Measurements from ENCODE around the gene TFR2. TPM values are rescaled to one million over a fixed set of nuclear protein-coding genes. Genes with fewer than 3 reads are reported as not detected.

TFR2 gene
- total RNA-seq, 1 experiment from 2014 or later, result 5.7 TPM

DNA sequence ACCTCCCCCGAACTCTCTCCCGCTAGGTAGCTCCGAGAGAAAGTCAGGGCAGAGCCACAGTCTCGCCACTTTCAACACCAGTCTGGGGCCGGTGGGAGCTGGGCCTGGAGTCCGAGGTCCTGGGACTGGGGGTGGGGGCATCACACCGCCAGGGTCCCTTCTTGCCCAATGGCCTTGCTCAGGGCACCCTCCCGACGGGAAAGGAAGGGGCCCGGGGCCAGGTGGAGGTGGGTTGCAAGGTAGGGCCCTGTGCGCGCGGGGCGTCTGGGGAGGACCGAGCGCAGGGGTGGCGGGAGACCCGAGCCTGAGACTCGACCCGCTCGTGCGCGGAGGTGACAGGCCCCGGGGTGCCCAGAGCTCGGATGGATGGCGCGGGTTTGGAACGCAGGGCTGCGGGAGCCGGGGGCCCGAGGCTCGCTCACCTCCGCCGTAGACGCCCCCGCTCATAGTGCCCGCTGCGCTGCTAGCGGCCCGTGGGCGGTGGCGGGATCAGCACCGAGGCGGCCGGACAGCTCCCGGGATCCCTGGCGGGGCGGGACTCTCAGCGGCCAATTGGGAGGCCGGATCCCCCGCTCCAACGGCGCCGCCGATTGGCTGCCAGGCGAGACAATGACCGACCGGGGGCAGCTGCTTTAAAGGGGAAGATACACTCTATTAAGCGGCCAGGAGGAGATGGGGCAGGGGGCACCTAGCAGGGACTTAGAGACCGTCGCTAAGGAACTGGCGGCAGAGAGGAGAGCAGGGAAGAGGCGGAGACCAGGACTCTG lies 14.7 kb upstream of the TFR2 start, which contains the start of gene ACTL6B (continued):
- TF ChIP-seq, protein P1, sequence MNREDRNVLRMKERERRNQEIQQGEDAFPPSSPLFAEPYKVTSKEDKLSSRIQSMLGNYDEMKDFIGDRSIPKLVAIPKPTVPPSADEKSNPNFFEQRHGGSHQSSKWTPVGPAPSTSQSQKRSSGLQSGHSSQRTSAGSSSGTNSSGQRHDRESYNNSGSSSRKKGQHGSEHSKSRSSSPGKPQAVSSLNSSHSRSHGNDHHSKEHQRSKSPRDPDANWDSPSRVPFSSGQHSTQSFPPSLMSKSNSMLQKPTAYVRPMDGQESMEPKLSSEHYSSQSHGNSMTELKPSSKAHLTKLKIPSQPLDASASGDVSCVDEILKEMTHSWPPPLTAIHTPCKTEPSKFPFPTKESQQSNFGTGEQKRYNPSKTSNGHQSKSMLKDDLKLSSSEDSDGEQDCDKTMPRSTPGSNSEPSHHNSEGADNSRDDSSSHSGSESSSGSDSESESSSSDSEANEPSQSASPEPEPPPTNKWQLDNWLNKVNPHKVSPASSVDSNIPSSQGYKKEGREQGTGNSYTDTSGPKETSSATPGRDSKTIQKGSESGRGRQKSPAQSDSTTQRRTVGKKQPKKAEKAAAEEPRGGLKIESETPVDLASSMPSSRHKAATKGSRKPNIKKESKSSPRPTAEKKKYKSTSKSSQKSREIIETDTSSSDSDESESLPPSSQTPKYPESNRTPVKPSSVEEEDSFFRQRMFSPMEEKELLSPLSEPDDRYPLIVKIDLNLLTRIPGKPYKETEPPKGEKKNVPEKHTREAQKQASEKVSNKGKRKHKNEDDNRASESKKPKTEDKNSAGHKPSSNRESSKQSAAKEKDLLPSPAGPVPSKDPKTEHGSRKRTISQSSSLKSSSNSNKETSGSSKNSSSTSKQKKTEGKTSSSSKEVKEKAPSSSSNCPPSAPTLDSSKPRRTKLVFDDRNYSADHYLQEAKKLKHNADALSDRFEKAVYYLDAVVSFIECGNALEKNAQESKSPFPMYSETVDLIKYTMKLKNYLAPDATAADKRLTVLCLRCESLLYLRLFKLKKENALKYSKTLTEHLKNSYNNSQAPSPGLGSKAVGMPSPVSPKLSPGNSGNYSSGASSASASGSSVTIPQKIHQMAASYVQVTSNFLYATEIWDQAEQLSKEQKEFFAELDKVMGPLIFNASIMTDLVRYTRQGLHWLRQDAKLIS (CRISPR knock-in tag; IDR thresholded peaks at IDR 0.05; ENCODE audit: borderline replicate concordance), result no peak
- TF ChIP-seq, protein P2, sequence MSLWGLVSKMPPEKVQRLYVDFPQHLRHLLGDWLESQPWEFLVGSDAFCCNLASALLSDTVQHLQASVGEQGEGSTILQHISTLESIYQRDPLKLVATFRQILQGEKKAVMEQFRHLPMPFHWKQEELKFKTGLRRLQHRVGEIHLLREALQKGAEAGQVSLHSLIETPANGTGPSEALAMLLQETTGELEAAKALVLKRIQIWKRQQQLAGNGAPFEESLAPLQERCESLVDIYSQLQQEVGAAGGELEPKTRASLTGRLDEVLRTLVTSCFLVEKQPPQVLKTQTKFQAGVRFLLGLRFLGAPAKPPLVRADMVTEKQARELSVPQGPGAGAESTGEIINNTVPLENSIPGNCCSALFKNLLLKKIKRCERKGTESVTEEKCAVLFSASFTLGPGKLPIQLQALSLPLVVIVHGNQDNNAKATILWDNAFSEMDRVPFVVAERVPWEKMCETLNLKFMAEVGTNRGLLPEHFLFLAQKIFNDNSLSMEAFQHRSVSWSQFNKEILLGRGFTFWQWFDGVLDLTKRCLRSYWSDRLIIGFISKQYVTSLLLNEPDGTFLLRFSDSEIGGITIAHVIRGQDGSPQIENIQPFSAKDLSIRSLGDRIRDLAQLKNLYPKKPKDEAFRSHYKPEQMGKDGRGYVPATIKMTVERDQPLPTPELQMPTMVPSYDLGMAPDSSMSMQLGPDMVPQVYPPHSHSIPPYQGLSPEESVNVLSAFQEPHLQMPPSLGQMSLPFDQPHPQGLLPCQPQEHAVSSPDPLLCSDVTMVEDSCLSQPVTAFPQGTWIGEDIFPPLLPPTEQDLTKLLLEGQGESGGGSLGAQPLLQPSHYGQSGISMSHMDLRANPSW (CRISPR knock-in tag; conservative IDR thresholded peaks at IDR 0.05; ENCODE audit: low read depth), result 0 out of 2 replicates have a peak, but pooled peaks have one; percentile 56
- TF ChIP-seq, protein P3, sequence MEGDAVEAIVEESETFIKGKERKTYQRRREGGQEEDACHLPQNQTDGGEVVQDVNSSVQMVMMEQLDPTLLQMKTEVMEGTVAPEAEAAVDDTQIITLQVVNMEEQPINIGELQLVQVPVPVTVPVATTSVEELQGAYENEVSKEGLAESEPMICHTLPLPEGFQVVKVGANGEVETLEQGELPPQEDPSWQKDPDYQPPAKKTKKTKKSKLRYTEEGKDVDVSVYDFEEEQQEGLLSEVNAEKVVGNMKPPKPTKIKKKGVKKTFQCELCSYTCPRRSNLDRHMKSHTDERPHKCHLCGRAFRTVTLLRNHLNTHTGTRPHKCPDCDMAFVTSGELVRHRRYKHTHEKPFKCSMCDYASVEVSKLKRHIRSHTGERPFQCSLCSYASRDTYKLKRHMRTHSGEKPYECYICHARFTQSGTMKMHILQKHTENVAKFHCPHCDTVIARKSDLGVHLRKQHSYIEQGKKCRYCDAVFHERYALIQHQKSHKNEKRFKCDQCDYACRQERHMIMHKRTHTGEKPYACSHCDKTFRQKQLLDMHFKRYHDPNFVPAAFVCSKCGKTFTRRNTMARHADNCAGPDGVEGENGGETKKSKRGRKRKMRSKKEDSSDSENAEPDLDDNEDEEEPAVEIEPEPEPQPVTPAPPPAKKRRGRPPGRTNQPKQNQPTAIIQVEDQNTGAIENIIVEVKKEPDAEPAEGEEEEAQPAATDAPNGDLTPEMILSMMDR (IDR thresholded peaks at IDR 0.05), result no peak
- TF ChIP-seq NFYB (CRISPR knock-in tag; conservative IDR thresholded peaks at IDR 0.05; ENCODE audit: low read depth), result peak; percentile 68
- no peak for TF ChIP-seq KAT7 (CRISPR knock-in tag; IDR thresholded peaks at IDR 0.05; ENCODE audit: borderline replicate concordance)
- TF ChIP-seq, protein P4, sequence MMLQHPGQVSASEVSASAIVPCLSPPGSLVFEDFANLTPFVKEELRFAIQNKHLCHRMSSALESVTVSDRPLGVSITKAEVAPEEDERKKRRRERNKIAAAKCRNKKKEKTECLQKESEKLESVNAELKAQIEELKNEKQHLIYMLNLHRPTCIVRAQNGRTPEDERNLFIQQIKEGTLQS (CRISPR knock-in tag; conservative IDR thresholded peaks at IDR 0.05), result no peak
- TF ChIP-seq, protein P5, sequence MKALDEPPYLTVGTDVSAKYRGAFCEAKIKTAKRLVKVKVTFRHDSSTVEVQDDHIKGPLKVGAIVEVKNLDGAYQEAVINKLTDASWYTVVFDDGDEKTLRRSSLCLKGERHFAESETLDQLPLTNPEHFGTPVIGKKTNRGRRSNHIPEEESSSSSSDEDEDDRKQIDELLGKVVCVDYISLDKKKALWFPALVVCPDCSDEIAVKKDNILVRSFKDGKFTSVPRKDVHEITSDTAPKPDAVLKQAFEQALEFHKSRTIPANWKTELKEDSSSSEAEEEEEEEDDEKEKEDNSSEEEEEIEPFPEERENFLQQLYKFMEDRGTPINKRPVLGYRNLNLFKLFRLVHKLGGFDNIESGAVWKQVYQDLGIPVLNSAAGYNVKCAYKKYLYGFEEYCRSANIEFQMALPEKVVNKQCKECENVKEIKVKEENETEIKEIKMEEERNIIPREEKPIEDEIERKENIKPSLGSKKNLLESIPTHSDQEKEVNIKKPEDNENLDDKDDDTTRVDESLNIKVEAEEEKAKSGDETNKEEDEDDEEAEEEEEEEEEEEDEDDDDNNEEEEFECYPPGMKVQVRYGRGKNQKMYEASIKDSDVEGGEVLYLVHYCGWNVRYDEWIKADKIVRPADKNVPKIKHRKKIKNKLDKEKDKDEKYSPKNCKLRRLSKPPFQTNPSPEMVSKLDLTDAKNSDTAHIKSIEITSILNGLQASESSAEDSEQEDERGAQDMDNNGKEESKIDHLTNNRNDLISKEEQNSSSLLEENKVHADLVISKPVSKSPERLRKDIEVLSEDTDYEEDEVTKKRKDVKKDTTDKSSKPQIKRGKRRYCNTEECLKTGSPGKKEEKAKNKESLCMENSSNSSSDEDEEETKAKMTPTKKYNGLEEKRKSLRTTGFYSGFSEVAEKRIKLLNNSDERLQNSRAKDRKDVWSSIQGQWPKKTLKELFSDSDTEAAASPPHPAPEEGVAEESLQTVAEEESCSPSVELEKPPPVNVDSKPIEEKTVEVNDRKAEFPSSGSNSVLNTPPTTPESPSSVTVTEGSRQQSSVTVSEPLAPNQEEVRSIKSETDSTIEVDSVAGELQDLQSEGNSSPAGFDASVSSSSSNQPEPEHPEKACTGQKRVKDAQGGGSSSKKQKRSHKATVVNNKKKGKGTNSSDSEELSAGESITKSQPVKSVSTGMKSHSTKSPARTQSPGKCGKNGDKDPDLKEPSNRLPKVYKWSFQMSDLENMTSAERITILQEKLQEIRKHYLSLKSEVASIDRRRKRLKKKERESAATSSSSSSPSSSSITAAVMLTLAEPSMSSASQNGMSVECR (CRISPR knock-in tag; IDR thresholded peaks at IDR 0.05; ENCODE audit: borderline replicate concordance), result peak; percentile 98
- TF ChIP-seq, protein P6, sequence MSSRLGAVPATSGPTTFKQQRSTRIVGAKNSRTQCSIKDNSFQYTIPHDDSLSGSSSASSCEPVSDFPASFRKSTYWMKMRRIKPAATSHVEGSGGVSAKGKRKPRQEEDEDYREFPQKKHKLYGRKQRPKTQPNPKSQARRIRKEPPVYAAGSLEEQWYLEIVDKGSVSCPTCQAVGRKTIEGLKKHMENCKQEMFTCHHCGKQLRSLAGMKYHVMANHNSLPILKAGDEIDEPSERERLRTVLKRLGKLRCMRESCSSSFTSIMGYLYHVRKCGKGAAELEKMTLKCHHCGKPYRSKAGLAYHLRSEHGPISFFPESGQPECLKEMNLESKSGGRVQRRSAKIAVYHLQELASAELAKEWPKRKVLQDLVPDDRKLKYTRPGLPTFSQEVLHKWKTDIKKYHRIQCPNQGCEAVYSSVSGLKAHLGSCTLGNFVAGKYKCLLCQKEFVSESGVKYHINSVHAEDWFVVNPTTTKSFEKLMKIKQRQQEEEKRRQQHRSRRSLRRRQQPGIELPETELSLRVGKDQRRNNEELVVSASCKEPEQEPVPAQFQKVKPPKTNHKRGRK (CRISPR knock-in tag; IDR thresholded peaks at IDR 0.05; ENCODE audit: borderline replicate concordance), result no peak
- peak; percentile 95; the same call in 1 of the 2 replicates for TF ChIP-seq SMAD3 (CRISPR knock-in tag; IDR thresholded peaks at IDR 0.05; ENCODE audit: borderline replicate concordance)
- peak; percentile 81; the same call in 1 of the 2 replicates for TF ChIP-seq RELA (CRISPR knock-in tag; IDR thresholded peaks at IDR 0.05; ENCODE audit: borderline replicate concordance)
- TF ChIP-seq, protein P7, sequence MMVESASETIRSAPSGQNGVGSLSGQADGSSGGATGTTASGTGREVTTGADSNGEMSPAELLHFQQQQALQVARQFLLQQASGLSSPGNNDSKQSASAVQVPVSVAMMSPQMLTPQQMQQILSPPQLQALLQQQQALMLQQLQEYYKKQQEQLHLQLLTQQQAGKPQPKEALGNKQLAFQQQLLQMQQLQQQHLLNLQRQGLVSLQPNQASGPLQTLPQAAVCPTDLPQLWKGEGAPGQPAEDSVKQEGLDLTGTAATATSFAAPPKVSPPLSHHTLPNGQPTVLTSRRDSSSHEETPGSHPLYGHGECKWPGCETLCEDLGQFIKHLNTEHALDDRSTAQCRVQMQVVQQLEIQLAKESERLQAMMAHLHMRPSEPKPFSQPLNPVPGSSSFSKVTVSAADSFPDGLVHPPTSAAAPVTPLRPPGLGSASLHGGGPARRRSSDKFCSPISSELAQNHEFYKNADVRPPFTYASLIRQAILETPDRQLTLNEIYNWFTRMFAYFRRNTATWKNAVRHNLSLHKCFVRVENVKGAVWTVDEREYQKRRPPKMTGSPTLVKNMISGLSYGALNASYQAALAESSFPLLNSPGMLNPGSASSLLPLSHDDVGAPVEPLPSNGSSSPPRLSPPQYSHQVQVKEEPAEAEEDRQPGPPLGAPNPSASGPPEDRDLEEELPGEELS (CRISPR knock-in tag; IDR thresholded peaks at IDR 0.05), result peak; percentile 98
- TF ChIP-seq, protein P8, sequence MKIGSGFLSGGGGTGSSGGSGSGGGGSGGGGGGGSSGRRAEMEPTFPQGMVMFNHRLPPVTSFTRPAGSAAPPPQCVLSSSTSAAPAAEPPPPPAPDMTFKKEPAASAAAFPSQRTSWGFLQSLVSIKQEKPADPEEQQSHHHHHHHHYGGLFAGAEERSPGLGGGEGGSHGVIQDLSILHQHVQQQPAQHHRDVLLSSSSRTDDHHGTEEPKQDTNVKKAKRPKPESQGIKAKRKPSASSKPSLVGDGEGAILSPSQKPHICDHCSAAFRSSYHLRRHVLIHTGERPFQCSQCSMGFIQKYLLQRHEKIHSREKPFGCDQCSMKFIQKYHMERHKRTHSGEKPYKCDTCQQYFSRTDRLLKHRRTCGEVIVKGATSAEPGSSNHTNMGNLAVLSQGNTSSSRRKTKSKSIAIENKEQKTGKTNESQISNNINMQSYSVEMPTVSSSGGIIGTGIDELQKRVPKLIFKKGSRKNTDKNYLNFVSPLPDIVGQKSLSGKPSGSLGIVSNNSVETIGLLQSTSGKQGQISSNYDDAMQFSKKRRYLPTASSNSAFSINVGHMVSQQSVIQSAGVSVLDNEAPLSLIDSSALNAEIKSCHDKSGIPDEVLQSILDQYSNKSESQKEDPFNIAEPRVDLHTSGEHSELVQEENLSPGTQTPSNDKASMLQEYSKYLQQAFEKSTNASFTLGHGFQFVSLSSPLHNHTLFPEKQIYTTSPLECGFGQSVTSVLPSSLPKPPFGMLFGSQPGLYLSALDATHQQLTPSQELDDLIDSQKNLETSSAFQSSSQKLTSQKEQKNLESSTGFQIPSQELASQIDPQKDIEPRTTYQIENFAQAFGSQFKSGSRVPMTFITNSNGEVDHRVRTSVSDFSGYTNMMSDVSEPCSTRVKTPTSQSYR (CRISPR knock-in tag; IDR thresholded peaks at IDR 0.05), result peak; percentile 85; the same call in 1 of the 2 replicates
